Measurements from ENCODE around the gene PSMD3.
A peak's percentile ranks its signal among the peaks of the same experiment; 100 is the strongest.
"Not testable (repeated sequence)": the region's sequence is repeated elsewhere in the genome, so short reads cannot be mapped to it uniquely, and the experiment has no call there.

PSMD3 gene

DNA sequence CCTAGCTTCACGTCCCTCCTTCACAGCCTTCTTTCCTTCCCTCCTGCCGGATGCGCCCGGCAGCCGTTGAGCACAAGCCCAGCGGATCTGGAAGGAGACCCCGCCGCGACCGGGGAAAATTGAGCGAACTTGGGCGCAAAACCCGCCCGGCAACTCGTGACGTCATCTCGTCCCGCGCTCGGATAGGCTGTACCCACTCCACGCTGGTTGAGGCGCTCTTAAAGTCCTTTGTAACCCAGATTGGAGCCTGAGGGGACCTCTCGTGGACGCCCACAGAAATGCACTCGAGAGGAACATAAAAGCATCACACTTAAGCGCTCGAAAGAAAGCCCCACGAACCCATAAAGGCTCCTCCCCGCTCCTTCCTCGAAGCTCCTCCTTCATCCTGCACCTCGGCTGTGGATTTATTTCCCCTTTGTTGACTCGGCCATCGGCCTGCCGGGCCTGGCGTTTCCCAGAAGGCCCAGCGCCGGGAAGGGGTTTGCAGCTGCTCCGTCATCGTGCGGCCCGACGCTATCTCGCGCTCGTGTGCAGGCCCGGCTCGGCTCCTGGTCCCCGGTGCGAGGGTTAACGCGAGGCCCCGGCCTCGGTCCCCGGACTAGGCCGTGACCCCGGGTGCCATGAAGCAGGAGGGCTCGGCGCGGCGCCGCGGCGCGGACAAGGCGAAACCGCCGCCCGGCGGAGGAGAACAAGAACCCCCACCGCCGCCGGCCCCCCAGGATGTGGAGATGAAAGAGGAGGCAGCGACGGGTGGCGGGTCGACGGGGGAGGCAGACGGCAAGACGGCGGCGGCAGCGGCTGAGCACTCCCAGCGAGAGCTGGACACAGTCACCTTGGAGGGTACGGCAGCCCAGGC is at the start of gene PSMD3:
TSS of gene PSMD3 (plus strand) at position 457 of the 856 bp plus-strand sequence. CDS start at position 621, 164 bp downstream.
- peak; percentile 100 for DNase-seq (ENCODE audit: low read depth, low spot score)

DNA sequence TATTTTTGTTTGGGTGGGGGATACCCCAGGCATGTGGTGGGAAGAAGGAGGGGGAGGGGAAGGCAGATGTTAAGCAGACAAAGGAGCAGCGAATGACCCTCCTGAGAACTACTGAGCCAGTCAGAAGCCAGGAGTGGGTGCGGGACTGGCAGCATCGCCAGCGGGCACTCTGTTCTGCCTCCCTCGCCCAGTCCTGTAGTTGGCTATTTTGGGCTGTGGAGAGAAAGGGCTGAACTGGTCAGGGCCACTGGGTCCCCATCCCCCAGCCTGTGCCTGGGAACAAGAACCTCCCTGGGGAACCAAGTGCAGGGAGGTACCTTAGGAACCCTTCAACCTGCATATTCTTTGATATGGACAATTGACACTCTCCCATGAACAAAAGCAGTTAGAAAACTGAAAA is 46.7 kb upstream of the PSMD3 start:
- DNase-seq (ENCODE audit: low read depth, low spot score) = peak; percentile 65

DNA sequence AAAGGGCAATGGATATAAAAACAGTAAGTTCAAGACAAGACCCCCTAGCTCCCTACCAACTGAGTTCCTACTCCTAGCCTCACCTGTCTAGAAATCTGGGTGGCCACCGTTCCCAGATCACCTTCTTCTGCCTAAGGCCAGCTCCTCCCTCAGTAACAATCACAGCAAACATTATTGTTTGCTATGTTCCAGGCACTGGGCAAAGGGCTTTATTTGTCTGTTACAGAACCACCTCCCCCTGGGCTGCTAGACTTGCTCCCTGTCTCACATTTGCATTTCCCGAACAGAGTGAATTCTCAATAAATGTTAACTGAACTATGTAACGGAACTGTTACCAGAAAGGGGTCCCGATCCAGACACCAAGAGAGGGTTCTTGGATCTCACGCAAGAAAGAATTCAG is 46.3 kb upstream of the PSMD3 start:
- DNase-seq (ENCODE audit: low read depth, low spot score) = no peak

DNA sequence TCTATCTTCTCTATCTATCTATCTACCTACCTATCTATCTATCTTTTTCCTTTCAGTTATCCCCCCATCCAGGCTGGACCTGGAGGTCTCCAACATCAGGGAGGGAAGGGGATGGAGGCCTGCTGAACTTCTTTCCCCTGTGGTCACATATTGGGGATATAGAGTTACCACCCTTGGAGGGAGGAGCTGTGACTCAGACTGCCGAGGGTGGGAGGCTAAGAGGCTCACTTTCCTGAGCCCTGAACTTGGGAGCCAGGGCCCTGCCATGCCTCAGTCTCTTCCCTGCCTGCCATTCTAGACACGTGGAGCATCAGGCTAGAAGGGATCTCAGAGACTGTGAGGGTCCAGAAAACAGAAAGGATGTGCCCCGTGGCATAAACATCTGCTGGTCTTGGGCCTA is 44.7 kb upstream of the PSMD3 start:
- no peak for DNase-seq (ENCODE audit: low read depth, low spot score)

DNA sequence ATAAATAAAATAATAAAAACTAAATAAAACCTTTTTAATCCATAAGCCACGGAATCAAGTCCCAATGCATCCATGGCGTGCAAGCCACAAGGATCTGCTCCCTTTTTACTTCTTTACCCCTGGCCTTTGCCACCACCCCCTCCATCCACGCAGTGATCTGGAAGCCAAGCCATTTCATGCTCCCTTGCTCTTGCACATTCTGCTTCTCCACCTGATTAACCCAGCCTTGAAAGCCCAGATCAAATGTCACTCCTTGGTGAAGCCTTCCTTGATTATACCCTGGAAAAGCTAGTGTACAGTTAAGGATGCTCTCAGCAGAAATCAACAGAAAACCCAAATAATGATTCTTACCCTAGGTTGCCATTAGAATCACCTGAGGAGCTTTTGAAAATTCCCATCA is 43.2 kb upstream of the PSMD3 start:
- DNase-seq (ENCODE audit: low read depth, low spot score) = no peak

DNA sequence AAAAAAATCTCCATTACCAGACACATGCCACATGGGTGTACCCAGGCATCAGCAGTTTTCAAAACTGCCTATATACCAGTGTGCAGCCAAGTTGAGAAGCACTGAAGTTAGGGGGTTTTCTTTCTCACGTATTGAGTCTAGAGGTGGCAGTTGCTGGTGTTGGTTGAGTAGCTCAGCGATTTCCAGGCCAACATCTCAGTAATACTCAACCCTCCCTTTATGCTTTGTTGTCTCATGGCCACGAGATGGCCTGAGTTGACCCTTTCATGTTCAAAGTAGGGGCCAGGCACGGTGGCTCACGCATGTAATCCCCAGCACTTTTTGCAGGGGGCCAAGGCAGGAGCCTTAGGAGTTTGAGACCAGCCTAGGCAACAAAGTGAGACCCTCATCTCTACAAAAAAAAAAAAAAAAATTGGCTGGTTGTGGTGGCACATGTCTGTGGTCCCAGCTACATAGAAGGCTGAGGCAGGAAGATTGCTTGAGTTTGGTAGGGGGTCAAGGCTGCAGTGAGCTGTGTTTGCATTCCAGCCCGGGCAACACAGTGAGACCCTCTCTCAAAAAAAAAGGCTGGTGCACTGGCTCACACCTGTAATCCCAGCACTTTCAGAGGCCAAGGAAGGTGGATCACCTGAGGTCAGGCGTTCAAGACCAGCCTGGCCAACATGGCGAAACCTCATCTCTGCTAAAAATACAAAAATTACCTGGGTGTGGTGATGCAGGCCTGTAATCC is 42.3 kb upstream of the PSMD3 start:
- DNase-seq (ENCODE audit: low read depth, low spot score) = no peak

DNA sequence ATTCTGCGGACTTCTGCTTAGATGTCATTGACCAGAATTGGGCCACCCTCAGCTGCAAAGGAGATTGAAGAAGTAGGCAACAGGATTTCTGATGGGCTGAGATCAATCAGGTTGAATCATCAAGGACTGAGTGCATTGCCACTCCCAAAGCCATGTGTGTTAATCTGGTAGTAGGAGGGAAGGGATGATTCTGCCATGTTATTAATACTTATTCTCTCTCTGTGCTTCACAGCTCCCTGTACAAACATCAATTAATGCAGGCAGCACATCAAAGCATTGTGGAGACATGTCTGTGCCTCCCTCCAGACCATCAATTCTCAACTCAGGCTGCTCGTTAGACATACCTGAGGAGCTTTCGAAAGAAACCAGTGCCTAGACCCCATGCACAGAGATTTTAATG is 41.5 kb upstream of the PSMD3 start:
- DNase-seq (ENCODE audit: low read depth, low spot score) = no peak

DNA sequence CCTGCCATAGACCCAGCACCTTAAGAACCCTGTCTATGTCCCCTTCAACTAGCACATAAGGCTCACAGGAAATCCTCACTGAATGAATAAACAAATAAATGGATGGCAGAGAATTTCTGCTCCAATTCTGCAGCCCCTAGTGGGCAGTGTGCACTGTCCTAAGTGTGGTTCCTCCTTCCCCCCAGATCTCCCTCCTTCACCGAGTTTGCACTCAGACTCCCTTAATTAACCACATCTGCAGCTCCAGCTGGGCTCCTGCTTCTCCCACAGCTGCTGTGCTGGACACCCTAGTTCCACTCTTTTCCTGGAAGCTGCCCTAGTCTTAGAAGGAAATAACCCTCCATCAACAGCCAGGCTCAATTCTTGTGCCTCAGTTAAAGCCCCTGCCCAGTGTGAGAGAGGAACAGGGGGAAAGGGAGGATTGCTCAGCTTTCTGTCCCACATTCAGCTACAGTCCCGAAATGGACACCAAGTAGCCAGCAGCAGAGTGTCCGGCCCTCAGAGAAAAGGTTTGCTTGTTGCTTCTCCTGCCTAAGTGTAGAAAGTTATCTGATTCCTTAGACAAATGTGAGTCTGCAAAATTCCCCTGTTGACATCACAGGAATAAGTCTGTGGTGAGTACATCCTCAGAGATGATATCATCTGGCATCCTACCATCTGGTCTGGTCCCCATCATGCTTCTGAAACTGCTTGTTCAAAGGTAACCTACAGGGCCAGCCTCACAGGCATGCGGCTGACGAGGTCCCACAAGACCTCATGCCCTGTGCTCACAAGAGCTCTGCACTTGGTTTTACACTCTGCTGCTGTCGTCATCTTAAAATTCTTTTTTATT is 40.8 kb upstream of the PSMD3 start:
- no peak for DNase-seq (ENCODE audit: low read depth, low spot score)

DNA sequence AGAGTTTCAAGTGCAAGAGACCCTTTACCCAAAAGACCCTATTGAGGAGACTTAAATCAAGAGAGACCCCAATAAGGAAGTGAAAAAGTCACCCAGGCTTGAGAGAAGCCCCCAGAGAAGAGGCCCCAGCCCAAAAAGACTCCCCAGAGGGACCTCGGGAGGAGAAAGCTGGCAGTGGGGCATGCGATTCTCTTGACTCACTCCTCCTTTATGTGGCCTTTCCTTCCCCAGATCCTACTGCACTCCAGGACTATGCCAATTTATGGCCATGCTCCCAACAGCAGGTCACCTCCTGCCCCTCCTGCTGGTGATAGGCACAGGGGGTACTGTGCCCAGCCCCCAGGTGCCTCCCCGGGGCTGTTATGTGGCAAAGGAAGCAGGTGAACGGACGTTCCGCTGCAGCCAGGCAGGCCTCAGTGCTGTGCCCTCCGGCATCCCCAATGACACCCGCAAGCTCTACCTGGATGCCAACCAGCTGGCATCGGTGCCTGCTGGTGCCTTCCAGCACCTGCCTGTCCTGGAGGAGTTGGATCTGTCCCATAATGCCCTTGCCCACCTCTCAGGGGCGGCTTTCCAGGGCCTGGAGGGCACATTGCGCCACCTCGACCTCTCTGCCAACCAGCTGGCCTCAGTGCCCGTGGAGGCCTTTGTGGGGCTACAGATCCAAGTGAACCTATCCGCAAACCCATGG is 36.8 kb upstream of the PSMD3 start:
- DNase-seq (ENCODE audit: low read depth, low spot score) = no peak

DNA sequence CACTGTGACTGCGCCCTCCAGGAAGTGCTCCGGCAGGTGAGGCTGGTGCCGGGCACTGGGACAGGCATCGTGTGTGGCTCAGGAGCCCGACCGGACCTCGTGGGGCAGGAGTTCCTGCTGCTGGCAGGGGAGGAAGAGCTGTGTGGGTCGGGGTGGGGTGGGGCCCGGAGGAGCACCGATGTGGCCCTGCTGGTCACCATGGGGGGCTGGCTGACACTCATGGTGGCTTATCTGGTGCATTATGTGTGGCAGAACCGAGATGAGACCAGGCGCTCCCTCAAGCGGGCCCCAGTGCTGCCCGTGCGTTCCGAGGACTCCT is 36.3 kb upstream of the PSMD3 start:
- no peak for DNase-seq (ENCODE audit: low read depth, low spot score)

DNA sequence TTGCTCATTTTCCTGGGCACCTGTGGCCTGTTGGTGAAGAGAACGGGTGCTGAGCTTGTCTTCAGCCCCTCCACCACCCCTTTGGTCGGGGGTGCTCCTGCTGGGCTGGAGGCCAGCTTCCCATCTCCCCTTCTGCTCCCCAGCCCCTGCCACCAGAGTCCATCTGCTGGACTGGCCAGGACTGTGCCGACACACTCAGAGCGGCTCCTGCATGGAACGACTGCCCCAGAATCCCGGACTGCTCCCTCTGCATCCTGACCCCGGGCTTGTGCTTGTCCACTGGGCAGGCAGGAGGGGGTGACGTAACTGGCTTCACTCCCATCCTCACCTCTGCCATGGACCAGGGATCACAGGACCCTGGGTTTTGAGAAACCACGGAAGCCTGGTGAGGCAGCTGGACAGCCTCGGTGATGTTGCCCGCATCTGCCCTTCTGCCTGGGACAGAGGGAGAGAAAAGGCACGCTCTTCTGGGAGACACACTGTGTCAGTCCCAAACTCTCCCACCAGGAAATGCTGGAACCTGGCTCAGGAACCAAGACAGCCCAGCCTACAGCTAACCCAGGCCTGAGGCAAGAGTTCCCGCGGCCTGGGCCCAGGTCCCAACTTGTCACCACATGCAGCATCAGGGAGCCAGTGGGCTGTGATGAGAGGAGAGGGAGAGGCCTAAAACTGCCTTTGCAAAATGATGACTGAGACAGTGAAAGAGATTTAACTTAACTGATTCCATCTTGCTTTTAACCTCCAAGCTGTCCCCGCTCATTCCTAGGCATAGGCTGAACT is 33.9 kb upstream of the PSMD3 start:
- DNase-seq (ENCODE audit: low read depth, low spot score) = peak; percentile 57

DNA sequence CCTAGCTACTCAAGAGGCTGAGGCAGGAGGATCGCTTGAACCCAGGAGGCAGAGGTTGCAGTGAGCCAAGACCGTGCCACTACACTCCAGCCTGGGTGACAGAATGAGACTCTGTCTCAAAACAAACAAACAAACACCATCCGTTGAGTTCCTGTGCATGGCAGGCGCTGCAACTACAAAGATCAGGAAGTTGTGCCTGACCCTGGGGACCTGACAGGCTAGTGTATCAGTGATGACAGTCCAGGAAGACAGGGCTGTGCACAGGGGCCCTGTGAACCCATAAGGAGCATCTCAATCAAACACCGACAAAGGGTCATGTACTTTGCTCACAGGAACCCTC is 32.1 kb upstream of the PSMD3 start:
- not testable (repeated sequence) for DNase-seq (ENCODE audit: low read depth, low spot score)

DNA sequence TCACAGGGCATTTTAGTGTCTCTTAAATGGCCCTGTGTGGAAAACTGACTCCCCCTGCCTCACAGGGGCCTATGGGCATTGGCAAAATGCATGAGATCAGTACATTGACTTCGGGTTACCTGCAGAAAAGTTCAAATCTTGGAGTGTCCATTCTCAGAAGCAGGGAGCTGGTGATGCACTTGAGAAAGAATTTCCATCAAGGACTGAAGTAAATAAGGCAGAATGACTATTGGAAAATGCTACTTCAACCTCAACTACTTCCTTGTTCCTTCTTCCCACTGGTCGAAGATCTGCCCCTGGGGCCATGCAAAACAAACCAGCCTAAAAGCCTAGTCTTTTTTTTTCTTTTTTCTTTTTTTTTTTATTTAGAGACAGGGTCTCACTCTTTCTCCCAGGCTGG is 31.6 kb upstream of the PSMD3 start:
- no peak for DNase-seq (ENCODE audit: low read depth, low spot score)

DNA sequence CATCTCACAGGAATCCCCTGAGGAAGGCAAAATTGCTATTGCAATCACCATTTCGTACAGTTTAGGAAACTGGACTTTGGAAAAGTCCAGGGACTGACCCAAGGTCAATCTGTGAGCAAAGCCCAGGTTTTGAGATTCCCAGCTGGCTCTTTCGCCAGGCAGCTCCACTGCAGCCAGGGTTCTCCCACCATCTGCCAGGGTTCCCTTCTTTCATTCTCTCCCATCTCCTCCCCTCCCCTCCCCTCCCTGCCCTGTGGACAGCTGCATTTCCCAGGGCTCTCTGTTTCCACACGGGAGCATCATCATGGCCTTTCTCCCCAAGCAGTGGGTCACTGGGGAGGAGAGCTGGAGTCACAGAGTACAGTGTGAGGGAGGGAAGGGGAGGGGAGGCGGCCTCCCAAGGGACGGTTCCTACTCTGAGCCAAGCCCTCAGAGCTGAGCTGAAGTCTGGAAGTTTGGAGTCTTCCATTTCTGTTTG is 29.7 kb upstream of the PSMD3 start:
- DNase-seq (ENCODE audit: low read depth, low spot score) = no peak

DNA sequence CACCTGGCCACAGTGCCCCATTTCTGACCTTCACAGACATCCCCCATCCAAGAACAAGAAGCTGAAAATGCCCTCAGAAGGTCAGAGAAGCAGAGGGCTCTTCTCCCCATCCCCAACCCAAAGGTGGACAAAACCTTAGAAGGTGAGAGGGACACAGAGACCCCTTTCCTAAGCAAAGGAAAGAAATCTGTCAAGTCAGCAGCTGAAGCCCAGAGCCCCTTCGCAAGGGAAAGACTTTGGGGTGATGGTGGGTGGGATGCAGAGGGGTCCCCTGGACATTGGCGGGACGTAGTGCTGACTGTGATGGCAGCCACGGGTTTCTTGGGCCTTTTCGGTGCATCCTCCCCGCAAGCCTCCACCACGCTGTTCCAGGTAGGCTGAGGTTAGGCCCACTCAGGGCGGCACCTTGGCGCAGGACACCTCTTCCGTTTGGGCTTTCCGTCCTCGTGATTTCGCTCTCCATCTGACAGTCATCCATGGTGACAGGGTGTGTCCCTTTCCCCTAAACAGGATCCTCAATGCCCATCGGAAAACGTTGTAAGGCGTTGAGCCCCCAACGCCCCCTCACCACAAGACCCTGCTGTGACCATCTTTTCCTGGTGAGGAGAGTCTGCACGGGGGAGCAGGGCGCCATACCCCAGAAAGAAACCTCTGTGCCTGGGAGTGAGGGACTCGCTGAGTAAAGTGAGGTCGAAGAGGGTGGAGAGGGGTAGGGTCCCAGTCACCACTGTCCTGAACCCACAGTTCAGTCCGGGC is 28.5 kb upstream of the PSMD3 start:
- no peak for DNase-seq (ENCODE audit: low read depth, low spot score)

DNA sequence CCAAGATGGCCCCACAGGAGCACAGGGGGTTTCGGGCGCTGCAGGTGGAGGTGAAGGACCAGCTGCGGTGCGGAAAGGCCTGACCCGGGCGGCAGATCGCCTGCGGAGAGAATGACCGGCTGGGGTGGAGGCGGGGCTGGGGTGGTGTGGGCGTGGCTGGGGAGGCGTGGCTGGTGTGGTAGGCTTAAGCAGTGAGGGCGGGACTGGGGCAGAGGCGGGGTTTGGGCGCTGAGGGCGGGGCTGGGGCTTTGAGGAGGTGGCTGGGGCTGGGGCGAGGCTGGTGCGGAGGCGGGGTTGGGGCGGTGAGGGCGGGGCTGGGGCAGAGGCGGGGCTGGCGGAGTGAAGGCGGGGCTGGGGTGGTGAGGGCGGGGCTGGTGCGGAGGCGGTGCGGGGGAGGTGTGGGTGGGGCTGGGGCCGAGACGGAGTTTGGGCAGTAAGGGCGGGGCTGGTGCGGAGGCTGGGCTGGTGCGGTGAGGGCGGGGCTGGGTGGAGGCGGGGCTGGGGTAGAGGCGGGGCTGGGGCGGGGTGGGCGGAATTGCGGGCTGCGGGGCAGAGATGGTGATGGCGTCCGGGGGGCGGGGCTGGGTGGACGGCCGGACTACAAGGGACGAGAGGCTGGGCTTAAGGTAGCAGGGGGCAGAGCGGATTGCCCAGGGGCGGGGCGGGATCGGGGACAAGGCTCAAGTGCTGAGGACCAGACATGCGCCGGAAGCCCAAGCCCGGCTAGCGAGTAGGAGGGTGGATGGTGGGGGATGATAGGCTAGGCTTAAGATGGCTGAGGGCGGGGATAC is 27.7 kb upstream of the PSMD3 start:
- peak; percentile 98 for DNase-seq (ENCODE audit: low read depth, low spot score)

DNA sequence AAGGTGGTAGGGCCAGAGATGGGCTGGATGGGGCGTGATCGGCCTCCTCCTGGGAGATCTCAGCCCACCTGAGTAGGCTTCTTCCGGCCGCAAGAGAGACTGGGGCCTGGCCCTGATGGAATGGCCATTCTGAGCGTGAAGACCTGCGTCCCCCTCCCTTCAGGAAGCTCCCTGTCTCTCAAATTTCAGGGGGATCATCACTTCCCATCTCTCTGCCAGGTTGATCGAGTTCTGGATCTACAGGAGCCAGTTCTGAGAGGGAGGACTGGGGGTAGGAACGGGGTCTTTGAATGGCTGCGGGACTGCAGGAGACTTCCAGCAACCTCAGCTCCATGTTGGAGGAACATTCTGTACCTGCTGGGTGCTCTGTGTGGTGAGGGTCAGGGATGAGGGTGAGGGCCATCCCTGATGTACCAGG is 27.1 kb upstream of the PSMD3 start:
- DNase-seq (ENCODE audit: low read depth, low spot score) = no peak

DNA sequence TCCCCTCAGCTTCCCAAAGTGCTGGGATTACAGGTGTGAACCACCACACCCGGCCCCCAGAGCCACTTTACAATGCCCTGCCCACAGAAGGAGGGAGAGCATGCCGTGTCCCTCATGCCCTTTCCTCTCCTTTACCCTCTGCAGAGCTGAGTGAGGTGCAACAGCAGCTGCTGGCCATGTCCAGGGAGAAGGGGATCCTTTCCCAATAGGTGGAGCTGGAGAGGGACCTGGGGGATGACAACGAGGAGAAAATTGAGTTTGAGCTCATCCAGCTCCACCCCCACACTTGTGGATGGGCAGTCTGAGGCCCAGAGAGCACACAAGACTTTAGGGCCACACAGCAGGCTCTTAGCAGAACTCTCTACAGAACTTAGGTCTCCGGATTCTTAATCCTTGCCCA is 25.7 kb upstream of the PSMD3 start:
- no peak for DNase-seq (ENCODE audit: low read depth, low spot score)

DNA sequence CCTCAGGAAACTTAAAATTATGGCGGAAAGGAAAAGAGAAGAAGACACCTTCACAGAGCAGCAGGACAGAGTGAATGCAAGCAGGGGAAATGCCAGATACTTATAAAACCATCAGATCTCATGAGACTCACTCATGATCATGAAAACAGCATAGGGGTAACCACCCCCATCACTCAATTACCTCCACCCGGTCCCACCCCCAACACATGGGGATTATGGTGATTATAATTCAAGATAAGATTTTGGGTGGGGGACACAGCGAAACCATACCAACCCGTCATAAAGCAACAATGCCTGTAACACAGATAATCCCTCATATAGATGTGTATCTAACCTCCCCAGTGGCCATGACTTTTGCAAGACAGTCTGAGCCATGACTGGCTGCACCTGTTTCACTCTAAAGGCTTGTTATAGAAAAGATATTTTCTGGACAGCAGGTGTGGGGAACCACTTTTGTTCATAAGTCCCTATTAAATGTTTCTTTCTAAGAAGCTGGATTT is 24.8 kb upstream of the PSMD3 start:
- DNase-seq (ENCODE audit: low read depth, low spot score) = no peak

Data from ELF-1 (cell line).